ENCODE results near the gene NME3.
A peak's percentile ranks its signal among the peaks of the same experiment; 100 is the strongest.

DNA sequence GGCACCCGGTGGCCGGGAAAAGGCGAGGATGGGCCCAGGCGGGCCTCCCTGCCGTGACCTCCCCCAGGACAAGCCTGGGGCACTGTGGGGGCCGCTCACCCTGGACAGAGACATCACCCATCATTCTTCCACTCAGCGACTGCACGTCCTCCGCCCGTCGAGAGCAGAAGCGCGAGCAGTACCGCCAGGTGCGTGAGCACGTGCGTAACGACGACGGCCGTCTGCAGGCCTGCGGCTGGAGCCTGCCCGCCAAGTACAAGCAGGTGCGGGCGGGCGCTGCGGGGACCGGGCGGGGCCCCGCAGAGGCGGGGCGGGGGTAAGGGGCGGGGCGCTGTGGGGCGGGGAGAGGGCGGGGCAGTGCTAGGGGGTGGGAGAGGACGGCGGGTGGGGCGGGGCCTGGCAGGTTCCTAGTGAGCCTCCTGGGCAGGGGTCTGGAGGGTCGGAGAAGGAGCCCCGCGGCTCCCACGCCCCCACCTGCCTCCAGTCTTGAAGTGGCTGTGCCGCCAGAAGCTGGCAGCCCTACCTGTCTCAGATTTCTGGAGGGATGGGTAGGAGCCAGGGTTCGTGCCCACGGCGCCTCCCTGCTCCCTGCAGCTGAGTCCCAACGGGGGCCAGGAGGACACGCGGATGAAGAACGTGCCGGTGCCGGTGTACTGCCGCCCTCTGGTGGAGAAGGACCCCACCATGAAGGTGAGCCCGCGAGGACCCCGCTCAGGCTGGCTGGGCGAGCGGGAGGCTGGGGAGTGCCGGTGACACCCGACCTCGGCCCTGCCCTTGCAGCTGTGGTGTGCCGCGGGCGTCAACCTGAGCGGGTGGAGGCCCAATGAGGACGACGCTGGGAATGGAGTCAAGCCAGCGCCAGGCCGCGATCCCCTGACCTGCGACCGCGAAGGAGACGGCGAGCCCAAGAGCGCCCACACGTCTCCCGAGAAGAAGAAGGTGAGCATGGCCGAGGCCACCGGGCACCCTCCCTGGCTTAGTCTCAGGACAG lies 7.5 kb downstream of the NME3 start:
- TF ChIP-seq, protein P1, sequence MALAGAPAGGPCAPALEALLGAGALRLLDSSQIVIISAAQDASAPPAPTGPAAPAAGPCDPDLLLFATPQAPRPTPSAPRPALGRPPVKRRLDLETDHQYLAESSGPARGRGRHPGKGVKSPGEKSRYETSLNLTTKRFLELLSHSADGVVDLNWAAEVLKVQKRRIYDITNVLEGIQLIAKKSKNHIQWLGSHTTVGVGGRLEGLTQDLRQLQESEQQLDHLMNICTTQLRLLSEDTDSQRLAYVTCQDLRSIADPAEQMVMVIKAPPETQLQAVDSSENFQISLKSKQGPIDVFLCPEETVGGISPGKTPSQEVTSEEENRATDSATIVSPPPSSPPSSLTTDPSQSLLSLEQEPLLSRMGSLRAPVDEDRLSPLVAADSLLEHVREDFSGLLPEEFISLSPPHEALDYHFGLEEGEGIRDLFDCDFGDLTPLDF (CRISPR knock-in tag; IDR thresholded peaks at IDR 0.05) = 0 out of 2 replicates have a peak, but pooled peaks have one; percentile 68
- TF ChIP-seq CREB1 (CRISPR knock-in tag; IDR thresholded peaks at IDR 0.05) = no peak
